Measurements from ENCODE around the gene FLNB.

Gene FLNB

DNA sequence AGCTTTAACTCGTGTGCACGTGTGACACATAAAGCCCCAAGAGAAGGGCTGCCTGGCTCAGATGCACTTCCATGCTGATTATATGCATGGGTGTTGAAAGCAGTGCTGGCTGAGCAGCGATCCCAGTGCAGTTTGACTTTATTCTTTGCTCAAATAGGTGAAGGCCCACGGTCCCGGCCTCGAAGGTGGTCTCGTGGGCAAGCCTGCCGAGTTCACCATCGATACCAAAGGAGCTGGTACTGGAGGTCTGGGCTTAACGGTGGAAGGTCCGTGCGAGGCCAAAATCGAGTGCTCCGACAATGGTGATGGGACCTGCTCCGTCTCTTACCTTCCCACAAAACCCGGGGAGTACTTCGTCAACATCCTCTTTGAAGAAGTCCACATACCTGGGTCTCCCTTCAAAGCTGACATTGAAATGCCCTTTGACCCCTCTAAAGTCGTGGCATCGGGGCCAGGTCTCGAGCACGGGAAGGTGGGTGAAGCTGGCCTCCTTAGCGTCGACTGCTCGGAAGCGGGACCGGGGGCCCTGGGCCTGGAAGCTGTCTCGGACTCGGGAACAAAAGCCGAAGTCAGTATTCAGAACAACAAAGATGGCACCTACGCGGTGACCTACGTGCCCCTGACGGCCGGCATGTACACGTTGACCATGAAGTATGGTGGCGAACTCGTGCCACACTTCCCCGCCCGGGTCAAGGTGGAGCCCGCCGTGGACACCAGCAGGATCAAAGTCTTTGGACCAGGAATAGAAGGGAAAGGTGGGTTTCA, 114.9 kb downstream of the FLNB start:
- no peak for DNase-seq (ENCODE audit: low read depth in 1 of 2, low spot score in 1 of 2)
- no peak for TF ChIP-seq JUND (IDR thresholded peaks at IDR 0.05; ENCODE audit: low read depth)
- in situ Hi-C loops (cut with HindIII; ENCODE audit: low pct_unique_long_range_greater_than_20kb, low sequenced_read_pairs): no loop called here

DNA sequence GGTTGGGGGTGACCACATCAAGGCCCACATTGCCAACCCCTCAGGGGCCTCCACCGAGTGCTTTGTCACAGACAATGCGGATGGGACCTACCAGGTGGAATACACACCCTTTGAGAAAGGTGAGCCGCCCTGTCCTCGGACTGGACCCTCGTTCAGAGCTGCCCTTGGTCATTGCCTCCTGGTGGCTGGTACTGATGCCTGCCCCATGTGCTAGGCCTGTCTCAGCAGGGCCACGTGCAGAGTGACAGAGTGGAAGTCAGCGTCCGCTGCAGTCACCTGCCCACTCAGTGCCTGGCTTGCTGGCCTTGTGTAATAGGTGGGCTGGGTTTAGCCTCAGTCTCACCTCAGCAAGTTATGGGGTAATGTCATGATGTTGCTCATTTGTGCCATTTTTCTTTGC, 116.2 kb downstream of the FLNB start:
- TF ChIP-seq JUND (IDR thresholded peaks at IDR 0.05; ENCODE audit: low read depth): no peak
- DNase-seq (ENCODE audit: low read depth in 1 of 2, low spot score in 1 of 2): no peak
- in situ Hi-C loops (cut with HindIII; ENCODE audit: low pct_unique_long_range_greater_than_20kb, low sequenced_read_pairs): no loop called here

DNA sequence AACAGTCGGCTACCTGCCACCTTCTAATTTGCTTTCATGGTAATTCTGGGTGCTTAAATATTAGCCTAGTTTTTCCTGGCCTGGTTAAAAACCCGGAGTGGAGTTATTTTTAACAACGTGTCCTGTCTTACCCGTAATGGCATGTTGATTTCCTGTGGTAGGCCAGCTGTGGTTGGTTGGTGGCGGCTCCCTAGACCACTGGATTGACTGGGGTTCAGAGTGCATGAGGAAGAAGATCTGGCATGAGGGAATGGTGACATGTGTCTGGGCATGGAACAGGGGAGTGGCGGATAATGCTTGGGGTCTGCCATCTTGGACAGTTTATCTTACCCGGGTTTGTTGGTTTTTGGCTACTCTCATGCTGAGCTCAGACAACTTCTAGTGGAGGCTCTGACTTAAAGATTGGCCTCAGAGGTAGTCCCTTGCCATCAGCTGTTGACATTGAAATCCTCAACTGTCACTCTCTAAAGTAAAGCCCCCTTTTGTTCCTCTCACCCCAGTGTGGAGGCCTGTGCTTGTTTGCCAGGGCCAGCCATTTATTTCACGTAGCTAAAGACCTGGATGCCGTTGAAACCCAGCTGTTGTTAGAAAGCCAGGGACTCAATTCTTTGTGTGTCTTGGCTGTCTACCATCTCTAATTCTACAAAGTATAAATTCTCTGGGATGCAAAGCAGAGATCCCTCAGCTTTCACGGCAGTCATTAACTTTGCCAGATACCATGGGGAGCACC, 121.0 kb downstream of the FLNB start:
- in situ Hi-C loops (cut with HindIII; ENCODE audit: low pct_unique_long_range_greater_than_20kb, low sequenced_read_pairs): no loop called here
- DNase-seq (ENCODE audit: low read depth in 1 of 2, low spot score in 1 of 2): no peak
- TF ChIP-seq JUND (IDR thresholded peaks at IDR 0.05; ENCODE audit: low read depth): no peak

DNA sequence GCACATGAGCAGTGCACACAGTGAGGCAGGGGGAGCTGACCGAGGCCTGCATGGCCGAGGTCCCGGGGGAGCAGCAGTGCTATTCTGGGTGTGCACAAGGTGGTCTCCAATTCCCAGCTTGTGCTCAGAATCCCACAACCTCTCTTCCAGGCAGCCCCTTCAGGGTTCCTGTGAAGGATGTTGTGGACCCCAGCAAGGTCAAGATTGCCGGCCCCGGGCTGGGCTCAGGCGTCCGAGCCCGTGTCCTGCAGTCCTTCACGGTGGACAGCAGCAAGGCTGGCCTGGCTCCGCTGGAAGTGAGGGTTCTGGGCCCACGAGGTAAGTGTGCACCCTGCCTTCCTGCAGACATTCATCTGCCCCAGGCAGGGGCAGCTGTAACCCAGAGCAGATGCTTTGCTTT, 122.4 kb downstream of the FLNB start:
- in situ Hi-C loops (cut with HindIII; ENCODE audit: low pct_unique_long_range_greater_than_20kb, low sequenced_read_pairs): no loop called here
- TF ChIP-seq JUND (IDR thresholded peaks at IDR 0.05; ENCODE audit: low read depth): no peak
- no peak for DNase-seq (ENCODE audit: low read depth in 1 of 2, low spot score in 1 of 2)

DNA sequence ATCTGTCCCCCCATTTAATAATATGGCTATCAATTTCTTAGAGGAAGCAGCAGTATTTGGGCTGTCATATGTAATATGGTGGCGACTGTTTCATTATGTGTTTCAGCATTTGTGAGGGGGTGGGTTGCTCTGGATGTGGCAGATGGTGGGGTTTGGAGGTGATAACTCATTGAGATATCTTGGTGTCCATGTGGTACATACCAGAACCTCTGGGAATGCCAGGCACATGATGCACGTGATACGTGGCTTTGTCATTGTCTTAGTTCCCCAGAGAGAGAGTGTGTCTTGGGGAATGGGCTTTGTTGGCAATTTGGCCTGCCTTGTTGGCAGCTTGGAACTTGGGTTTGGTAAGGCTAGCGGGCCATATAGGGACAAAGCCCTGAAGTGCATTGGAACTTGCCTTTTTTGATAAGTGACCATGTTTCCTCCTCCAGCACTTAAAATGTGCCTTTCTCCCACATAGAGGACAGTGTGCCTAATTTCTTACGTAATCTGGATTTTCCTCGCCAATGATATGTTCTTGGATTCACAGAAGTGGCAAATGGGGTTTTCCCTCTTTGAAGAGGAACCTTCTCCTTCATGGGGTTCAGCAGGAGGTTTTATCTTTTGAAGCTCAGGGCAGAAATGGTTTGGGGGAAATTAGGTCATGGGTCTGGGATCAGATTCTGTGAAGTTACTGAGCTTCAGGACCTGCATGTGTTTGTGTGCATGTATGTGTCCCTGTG, 123.0 kb downstream of the FLNB start:
- TF ChIP-seq JUND (IDR thresholded peaks at IDR 0.05; ENCODE audit: low read depth): no peak
- in situ Hi-C loops (cut with HindIII; ENCODE audit: low pct_unique_long_range_greater_than_20kb, low sequenced_read_pairs): no loop called here
- no peak for DNase-seq (ENCODE audit: low read depth in 1 of 2, low spot score in 1 of 2)

DNA sequence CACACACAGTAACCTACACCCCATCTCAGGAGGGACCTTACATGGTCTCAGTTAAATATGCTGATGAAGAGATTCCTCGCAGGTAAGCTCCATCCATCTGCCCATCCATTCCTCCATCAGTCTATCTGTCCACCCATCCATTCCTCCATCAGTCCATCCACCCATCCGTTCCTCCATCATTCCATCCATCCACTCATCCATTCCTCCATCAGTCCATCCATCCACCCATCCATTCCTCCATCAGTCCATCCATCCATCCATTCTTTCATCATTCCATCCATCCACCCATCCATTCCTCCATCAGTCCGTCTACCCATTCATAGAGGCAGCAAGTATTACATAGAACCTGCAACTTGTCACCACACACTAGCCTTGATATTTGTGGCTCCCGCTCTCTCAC, 124.6 kb downstream of the FLNB start:
- in situ Hi-C loops (cut with HindIII; ENCODE audit: low pct_unique_long_range_greater_than_20kb, low sequenced_read_pairs): no loop called here
- DNase-seq (ENCODE audit: low read depth in 1 of 2, low spot score in 1 of 2): no peak
- no peak for TF ChIP-seq JUND (IDR thresholded peaks at IDR 0.05; ENCODE audit: low read depth)

DNA sequence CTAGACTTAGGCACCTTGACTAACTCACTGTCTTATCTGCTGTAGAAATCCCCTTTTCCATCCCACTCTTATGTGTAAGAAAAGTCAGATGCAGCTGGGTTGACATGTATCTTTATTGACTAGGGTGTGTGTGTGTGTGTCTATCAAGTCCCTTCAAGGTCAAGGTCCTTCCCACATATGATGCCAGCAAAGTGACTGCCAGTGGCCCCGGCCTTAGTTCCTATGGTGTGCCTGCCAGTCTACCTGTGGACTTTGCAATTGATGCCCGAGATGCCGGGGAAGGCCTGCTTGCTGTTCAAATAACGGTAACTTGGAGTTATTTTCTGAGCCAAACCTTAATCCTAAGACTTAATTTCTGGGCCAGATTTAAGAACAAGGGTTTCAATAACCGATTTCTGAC, 126.2 kb downstream of the FLNB start:
- no peak for DNase-seq (ENCODE audit: low read depth in 1 of 2, low spot score in 1 of 2)
- no peak for TF ChIP-seq JUND (IDR thresholded peaks at IDR 0.05; ENCODE audit: low read depth)
- in situ Hi-C loops (cut with HindIII; ENCODE audit: low pct_unique_long_range_greater_than_20kb, low sequenced_read_pairs): no loop called here

DNA sequence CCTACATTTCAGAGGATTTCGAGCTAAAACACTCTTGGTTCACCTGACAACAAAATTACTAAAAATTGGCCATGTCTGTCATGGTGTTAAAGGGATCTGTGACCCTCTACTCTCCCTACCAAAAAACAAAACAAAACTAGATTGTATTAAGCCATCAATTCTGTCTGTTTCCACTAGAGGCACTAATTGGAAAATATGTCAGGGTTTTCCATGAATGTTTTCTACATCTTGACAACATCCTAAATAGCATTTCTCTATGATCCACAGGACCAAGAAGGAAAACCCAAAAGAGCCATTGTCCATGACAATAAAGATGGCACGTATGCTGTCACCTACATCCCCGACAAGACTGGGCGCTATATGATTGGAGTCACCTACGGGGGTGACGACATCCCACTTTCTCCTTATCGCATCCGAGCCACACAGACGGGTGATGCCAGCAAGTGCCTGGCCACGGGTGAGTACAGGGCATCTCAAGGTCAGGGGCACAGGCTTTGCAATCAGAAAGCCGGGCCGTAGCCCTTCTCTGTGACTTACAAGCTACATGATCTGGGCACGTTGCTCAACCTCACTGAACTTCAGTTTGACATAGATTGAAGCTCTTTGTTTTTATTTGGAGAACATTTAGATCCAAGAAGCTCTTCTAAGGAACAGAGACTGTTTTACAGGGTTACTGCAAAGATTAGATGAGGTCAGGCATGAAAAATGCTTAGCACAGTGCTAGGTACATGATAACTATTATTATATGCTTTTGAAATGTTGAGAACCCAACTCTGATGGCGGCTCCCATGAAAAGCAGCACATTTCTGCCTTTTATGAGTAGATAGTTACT, 127.7 kb downstream of the FLNB start:
- in situ Hi-C loops (cut with HindIII; ENCODE audit: low pct_unique_long_range_greater_than_20kb, low sequenced_read_pairs): no loop called here
- TF ChIP-seq JUND (IDR thresholded peaks at IDR 0.05; ENCODE audit: low read depth): no peak
- DNase-seq (ENCODE audit: low read depth in 1 of 2, low spot score in 1 of 2): no peak

DNA sequence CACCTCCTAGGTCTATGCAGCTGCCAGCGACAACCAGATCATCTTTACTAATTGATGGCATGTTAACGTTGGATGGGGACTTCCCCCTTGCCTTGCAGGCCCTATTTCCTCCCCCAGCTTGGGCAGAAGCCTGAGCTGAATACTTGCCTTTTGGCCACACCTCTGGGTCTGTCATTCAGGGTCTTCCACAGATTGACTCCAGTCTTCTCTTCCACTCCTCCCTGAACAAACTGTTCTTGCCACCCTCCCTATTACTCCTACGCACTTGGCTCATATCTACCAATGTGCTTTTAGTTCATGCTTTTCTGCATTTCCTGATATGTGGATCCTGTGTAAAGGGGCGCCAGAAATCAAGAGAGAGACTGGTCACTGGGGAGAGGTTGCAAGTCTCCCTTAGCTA, 129.1 kb downstream of the FLNB start:
- DNase-seq (ENCODE audit: low read depth in 1 of 2, low spot score in 1 of 2): no peak
- TF ChIP-seq JUND (IDR thresholded peaks at IDR 0.05; ENCODE audit: low read depth): no peak
- in situ Hi-C loops (cut with HindIII; ENCODE audit: low pct_unique_long_range_greater_than_20kb, low sequenced_read_pairs): no loop called here

DNA sequence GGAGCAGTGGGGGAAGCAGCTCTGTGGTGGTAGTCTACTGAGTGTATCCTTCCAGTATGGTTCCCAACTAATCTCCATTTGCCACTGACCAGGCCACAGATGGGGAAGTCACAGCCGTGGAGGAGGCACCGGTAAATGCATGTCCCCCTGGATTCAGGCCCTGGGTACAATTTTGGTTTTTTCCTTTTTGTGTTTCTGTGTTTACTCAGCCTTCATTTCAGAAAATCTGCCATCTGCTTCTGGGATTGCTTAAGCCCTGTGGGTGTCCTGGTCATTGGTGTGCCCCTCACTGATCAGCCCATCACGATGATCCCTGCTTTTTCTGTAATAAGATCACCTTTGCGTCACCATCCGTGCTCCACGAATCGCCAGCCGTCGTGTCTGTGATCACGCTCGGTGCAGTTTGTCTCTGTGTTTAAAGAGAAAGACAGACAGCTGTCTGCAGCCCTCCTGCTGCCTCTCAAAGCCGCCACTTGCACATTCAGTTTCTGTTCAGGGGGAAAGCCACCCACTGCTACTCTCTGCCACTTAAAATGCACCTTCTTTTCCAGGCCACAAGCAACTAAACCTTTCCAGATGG, 133.6 kb downstream of the FLNB start:
- in situ Hi-C loops (cut with HindIII; ENCODE audit: low pct_unique_long_range_greater_than_20kb, low sequenced_read_pairs): no loop called here
- no peak for DNase-seq (ENCODE audit: low read depth in 1 of 2, low spot score in 1 of 2)

DNA sequence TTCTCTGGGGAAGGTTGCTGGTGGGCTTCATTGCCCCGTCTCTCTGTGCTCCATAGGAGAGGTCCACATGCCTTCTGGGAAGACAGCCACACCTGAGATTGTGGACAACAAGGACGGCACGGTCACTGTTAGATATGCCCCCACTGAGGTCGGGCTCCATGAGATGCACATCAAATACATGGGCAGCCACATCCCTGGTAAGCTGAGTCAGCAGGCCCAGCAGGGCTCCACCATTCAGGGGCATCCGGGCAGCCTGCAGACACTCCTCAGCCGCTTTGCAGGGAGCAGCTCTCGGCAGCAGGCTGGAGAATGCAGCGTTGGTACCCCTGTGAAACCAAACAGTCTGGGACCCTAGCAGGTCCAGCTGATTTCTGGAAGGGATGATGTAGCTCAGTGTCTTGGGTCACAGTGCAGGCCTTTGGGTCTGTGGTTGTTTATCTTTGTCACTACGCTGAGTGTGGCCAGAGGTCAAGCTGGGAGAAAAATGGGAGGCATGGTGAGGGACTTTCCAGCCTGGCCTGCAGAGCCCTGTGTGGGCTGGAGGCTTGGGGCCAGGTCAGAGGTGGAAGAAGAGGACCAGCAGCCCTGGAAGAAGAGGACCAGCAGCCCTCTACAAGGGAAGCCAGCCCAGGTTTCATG, 135.3 kb downstream of the FLNB start:
- no peak for DNase-seq (ENCODE audit: low read depth in 1 of 2, low spot score in 1 of 2)
- no peak for TF ChIP-seq JUND (IDR thresholded peaks at IDR 0.05; ENCODE audit: low read depth)
- in situ Hi-C loops (cut with HindIII; ENCODE audit: low pct_unique_long_range_greater_than_20kb, low sequenced_read_pairs): no loop called here

More for the DNA sequence above, 133.6 kb downstream of the FLNB start:
- TF ChIP-seq JUND (IDR thresholded peaks at IDR 0.05; ENCODE audit: low read depth): no peak
